Stimulated activated CD4-positive, alpha-beta T cell treated with anti-CD3 and anti-CD28 coated beads, Interleukin-15, amount 100 ng/mL, for 48 hours (primary cell): ENCODE measurements around the gene MRPL49.
"Not testable (repeated sequence)": the region's sequence is repeated elsewhere in the genome, so short reads cannot be mapped to it uniquely, and the experiment has no call there.

Source experiments
- DNase-seq, 2 donors: peaks; one replicate each; pipeline ENCODE4 v3.0.0-alpha.2; 2020; ENCODE audit warnings: low read depth in 2 of 2

MRPL49 gene

DNA sequence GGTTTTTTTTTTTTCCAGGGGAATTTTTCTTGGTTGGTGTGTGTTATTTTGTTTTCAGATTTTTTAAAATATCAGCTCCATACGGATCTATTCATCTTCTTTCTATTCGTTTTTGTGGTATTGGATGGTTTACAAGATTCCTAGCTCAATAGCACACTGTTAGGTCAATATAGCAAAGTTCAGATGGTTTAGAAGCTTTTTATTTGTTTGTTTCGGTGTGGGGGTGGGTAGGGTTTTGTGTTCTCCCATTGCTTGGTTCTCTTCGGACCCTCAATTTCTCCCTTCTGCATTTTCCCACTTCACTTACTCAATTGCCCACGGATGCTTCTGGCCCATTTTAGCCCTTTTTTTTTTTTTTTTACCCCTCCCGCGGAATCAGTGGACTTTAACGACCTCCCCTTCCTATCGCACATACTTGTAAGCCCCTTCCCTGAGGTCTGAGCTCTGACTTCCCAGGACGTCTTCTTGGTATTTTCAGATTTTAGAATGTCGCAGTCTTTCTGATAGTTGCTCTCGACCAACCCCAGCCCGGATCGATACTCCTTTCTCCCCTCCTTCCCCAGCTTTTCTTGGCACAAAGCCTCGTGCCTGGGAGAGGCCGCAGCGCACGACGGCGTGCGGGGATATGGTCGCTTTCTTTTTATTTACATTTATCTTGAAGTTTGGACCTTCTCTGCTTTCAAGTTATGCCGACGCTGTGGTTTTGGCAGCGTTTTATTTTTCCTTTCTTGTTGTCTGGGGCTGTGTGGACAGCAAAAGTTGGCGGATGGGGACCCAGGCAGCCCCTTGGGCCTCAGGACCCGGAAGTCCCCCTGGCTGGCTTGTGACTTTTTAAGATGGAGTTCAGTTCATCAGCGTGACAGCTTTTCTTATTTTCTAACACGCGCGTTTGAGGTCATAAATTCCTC lies 43.5 kb downstream of the MRPL49 start:
- DNase-seq = no peak

DNA sequence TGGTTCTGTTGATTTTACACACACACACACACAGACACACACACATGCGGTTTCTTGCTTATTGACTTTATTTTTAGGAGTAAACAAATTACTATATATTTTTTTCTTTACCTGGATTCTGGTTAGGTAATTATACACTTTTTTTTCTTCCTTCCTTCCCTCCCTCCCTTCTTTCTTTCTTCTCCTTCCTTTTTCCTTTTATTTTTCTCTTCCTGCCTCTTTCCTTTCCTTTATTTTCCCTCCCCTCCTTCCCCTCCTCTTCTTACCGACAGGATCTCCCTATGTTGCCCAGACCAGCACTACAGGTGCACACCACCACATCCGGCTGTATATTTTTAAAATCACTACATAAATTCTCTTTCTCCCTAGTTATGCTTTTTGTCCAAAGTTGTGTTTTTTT lies 44.8 kb downstream of the MRPL49 start:
- no peak for DNase-seq

DNA sequence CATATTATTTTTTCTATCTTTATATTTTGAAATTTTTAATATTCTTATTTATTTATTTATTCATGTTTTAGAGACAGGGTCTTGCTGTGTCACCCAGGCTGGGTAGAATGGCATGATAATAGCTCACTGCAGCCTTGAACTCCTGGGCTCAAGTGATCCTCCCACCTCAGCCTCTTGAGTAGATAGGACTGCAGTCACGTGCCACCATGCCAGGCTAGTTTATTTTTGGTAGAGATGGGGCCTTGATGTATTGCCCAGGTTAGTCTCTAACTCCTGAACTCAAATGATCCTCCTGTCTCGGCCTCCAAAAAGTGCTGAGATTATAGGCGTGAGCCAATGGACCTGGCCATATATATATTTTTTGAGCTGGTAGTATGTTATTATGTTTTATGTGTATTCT lies 45.5 kb downstream of the MRPL49 start:
- no peak for DNase-seq

DNA sequence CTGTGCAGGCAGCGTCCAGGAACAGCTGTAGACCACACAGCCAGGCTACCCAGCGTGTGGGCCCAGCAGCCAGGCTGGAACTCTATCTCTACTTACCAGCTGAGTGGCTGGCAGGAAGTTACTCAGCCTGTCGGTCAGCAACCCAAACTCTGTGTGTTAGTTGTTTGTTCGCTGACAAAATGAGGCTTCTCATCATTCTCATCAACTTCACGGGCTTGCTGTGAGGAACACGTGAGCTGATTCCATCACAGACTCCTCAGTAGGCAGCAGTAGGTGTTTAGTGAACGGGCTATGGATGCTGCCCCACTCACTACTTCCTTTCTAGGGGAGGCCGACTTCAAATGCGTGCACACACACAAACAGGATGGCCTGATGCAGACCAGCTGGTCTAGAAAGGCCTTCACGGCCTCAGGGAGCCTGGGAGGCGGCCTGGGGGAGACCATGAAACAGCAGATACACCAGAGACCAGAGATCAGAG lies 47.1 kb downstream of the MRPL49 start:
- DNase-seq = no peak

DNA sequence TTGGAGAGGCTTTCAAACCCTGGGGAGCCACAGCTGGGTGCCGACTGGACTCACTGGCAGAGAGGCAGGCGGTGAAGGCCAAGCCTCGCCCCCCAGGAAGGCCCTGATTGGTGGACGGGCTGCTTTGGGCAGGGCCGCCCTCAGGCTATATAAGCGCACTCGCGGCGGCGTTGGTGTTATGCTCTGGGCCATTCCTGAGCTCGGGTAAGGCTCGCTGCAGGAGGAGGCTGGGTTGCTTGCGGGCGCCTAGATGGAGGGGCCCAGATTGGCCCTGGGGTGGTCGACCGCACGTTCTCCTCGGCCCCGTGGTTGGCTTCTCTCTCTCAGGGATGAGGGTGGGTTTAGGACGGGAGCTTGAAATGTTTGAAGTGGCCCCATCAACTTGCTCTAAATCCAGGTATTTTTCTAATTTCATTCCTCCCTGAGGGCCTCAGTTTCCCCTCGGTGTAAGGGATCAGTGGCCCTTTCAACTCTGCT lies 48.0 kb downstream of the MRPL49 start, which contains the start of gene SPDYC:
SPDYC (plus strand) TSS at position 176 of the 477 bp plus-strand sequence. CDS start 1,125 bp downstream, outside the sequence.
- DNase-seq = no peak

DNA sequence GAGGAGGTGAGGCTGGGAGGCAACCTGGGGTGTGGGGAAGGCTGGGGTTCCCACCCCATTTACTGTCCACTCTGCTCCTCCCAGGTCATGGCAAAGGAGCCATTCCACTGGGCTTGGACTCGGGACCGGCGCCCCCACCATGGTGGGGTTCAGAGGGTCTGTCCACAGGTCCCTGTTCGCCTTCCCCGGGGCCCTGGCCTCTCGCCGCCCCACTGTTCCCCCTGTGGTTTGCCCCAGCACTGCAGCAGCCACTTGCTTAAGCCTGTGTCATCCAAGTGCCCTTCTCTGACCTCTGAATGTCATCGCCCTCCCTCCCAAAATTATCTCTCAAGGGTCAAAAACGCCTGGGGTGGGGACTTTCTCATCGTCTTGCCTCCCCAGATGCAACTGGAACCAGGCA lies 50.5 kb downstream of the MRPL49 start:
- DNase-seq = no peak

DNA sequence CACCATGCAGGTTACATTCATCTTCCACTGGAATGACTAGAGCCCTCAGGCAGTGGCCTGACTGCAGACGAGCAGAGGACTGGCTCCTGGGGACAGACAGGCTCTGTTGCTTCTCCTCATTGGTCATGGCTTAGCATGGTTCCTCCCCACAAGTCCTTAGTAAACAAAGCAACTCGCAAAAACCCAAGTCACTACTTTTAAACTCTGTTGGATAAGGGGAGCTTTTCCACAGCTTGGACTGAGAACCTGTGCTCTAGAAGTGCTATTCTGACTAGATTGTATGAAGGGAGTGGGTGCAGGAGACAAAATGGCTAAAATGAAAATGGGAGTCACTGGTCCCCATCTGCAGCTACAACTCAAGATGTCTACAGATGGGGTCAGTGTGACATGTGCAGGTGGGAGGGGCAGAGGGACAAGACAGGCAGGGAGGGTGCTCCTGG lies 52.5 kb downstream of the MRPL49 start:
- not testable (repeated sequence) for DNase-seq
